ENCODE data around the gene COBL. TPM values are rescaled to one million over a fixed set of nuclear protein-coding genes. Genes with fewer than 3 reads are reported as not detected.

Gene COBL, protein sequence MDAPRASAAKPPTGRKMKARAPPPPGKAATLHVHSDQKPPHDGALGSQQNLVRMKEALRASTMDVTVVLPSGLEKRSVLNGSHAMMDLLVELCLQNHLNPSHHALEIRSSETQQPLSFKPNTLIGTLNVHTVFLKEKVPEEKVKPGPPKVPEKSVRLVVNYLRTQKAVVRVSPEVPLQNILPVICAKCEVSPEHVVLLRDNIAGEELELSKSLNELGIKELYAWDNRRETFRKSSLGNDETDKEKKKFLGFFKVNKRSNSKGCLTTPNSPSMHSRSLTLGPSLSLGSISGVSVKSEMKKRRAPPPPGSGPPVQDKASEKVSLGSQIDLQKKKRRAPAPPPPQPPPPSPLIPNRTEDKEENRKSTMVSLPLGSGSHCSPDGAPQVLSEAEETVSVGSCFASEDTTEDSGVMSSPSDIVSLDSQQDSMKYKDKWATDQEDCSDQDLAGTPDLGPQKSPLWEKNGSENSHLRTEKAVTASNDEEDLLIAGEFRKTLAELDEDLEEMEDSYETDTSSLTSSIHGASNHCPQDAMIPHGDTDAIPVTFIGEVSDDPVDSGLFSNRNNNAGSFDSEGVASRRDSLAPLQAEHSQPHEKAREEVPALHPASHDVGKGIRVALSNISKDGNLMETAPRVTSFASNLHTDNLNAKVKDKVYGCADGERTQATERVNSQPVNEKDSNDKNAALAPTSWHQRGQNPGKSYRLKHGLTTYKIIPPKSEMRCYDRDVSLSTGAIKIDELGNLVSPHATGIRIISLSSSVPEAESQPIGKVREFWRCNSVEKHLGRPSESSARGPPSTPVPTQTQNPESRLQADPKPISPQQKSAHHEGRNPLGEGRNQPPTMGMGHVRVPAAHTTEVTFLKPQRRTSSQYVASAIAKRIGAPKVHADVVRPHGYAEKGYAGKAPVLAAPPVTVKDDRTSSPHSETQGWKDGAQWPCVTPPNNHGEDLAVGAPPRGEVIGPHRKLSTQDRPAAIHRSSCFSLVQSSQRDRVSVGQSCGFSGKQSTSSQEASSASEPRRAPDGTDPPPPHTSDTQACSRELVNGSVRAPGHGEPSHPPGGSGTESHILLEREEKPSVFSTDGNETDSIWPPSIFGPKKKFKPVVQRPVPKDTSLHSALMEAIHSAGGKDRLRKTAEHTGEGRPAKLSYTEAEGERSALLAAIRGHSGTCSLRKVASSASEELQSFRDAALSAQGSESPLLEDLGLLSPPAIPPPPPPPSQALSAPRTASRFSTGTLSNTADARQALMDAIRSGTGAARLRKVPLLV
- total RNA-seq (2014; rRNA removed; shearing (Covaris generic)) = 7.6 and 8.6 TPM in 2 replicates

DNA sequence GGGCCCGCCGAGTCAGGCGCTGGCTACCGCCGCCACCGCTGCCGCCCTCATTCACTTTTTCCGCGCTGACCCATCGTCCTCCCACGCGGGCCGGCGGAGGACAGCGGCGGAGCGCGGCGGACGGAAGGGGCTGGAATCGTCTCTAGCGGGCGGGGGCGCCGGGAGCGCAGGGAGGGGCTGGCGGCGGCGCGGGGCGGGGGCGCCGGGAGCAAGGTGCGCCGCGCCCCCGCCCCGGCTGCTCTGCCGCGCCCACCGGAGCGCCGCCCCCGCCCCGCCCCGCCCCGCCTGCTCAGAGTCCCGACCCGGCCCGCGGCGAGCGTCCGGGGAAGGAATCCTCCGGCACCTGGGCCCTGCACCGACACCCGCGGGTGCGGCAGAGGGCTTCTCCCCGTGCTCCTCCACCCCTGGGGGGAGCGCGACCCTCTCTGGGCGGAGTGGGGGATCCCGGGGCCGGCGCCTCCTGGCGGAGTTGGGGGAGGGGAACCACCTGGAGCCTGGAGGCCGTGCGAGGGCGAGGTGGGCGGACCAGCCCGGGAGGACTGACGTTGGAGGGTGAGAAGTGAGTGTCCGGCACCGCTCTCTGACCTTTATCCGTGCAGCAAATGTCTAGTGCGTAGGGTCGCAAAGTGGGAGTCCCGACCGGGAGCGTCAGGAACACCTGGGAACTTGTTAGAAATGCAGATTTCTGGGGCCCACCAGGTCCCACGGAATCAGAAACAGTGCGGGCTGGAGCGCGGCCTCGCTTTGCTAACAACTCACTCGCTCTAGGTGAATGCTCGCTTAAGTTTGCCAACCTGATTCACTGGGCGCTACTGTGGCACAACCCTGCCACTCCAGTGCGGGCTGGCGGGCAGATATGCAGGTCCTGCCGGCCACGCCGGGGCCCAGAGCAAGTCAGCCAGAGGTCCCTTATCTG lies at the start of gene COBL:
Gene COBL, minus strand, starts transcription at position 144 of the 916 bp plus-strand sequence. CDS start 176 bp downstream, outside the sequence.
- DNase-seq (ENCODE audit: low spot score) = peak; percentile 33

DNA sequence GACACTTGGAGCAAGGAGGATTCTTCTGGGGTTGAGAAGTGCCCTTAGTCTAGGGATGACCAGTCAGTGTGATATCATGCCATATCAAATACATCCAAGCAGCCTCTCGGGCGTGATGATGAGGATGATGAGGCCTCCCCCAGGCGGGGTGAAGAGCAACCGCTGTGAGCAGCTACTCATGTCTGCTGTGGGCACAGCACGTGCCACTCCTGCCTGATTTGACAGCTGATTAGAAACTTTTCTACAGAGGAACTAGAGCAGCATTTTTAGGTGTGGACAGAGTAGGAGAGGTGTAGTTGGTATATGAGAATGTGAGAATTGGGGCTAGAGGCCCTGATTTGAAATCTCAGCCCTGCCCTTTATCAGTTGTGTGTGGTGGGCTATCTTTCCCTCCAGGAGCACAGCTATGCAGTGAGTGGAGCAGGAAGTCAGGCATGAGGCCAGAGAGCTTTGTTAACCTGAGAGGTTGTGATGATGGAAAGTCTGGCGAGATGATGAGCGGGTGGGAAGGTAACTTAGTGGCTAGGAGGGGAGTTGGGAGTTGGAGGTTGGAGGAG lies 49.6 kb upstream of the COBL start:
- no peak for DNase-seq (ENCODE audit: low spot score)

DNA sequence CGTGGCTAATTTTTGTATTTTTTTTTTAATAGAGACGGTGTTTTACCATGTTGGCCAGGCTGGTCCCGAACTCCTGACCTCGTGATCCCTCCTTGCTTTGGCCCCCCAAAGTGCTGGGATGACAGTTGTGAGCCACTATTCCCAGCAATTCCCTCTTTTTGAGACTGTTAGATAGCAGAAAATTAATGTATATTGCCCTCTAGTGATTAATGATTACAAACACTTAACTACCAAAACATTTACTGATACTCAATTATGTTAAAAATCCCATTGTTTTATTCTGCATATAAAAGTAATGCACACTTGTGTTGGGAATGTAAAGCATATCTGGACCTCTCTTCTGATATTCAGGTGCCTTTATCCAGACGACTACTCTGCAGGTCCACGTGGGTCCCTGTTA lies 41.2 kb upstream of the COBL start:
- DNase-seq (ENCODE audit: low spot score) = no peak

DNA sequence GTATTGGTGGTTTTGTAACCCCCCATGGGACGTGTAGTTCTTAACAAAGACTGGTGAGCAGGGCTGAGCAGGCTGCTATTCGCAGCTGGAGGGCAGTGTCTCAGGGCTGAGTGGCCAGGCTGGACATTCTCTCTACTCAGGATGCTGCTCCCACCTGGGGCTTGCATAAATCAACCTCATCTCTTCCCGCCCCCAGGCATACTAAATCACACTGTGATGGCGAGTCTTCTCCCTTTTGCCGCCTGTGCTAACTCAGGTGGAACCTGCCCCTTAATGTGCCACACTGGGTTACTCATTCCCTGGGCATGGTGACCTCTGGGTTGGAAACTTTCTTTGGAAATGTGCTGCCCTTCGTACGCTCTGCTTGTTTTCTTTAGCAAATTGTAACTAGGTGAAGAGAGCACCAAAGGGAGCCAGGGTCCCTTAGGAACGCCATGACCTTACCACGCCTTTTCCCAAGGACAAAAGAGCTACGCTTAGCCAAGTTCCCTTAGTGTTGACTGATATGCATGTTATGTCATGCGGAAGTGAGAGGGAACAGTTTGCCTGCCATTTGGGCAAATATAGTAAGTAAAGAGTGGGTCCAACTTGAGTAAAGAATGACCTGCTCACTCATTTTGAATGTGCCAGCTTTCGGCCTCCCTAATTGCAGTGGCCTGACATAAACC lies 40.4 kb upstream of the COBL start:
- DNase-seq (ENCODE audit: low spot score) = no peak

DNA sequence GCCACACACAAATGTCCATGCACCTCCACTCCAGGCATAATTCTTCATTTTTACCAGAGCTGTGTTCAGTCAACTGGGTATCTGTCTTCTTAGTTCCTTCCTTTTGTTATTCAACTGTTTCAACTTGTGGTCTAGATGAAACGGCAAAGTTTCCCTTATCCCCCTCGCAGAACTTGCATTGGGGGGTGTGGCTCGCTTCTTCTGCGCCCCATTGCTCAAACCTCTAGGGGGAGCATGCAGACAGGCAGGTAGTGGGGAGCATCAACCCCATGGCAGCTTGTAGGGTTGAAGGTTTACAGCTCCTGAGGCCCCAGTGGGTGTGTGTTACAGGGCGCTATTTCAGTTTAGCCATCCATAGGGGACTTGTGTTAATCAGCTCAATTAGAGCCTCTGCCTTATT lies 38.3 kb upstream of the COBL start:
- no peak for DNase-seq (ENCODE audit: low spot score)

DNA sequence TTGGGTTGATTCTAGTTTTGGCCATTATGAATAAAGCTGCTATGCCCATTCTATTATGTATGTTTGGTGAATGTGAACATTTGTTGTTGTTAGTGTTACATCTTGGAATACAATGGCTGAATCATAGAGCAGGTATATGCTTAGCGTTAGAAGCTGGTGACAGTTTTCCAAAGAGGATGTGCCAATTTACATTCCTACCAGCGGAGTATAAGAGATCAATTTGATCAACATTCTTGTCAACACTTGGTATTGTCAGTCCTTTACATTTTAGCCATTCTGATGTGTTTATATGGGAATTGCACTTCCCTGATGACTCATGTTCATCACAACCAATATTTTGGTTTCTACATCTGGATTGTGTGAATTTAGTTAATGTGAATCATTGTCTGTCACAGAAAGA lies 37.8 kb upstream of the COBL start:
- no peak for DNase-seq (ENCODE audit: low spot score)

DNA sequence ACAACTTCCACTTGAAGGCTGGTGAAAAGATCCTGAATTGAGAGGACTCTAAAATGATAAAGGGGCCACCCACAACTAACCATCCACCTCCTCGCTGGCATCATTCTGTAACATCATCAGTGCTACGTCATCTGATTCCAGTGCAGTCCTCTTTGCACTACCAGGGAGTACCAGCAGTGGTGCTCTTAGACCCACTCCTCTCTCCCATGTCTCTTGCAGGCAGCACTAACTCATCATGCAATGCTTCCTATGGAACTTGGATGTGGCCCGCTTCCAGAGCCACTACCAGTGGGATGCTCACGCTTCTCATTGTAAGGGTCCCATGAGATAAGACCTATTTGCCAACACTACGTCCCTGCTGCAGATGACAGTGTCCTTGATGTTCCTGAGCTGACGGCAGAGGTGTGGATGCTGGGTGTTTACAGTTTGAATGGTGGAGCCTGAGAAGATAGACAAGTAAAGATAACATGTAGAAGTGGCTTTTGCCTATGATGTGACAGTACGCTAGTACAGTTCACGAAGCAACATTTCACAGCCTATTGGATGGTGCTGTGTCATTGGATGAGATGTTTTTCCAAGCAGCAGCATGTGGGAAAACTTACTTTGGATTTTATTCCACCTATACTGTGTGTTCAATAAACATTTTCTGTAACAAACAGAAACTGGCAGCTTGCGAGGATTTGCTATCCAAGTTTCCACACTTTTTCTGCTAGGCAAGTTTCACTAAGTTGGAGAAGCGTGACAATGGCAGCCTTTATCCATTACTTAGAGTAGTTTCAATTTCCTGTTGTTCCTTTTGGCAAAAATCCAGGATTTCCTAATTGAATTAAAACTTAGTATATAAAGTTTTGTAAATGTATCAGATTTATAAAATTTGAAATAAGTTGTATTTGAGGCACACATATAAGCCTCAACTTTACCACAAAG lies 35.8 kb upstream of the COBL start:
- no peak for DNase-seq (ENCODE audit: low spot score)

DNA sequence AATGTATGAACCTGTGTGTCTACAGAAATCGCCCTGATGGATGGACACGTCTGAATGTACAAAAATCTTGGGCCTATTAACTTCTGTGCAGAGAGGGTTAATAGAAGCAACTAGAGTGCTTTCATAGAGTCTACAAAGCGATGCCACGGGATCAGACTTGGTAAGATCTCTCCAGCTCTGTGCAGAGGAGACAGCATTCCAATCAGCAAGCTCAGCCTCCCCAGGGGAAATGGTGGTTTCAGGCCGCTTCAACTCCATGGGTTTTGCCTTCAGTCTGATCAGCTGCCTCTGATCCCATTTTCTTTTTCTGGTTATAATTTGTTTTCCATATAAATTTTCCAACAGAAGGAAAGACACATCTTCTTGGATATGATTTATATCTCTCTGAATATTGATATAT lies 35.1 kb upstream of the COBL start:
- DNase-seq (ENCODE audit: low spot score) = no peak

DNA sequence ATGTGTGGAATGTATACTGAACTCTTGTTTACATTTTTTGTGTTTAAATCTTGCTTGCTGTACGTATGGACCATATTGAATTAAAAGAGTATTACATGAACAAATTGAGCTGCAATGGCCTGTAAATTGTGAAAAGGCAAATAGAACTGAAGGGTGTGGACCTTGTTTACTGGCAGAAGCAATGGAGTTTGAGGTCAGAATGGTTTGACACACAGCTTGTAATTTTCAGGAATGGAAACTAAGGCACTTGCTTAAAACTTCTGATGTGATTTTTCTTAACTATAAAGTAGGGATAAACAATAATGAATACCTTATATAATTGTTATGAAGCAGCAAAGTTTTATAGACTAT lies 33.9 kb upstream of the COBL start:
- DNase-seq (ENCODE audit: low spot score) = no peak

DNA sequence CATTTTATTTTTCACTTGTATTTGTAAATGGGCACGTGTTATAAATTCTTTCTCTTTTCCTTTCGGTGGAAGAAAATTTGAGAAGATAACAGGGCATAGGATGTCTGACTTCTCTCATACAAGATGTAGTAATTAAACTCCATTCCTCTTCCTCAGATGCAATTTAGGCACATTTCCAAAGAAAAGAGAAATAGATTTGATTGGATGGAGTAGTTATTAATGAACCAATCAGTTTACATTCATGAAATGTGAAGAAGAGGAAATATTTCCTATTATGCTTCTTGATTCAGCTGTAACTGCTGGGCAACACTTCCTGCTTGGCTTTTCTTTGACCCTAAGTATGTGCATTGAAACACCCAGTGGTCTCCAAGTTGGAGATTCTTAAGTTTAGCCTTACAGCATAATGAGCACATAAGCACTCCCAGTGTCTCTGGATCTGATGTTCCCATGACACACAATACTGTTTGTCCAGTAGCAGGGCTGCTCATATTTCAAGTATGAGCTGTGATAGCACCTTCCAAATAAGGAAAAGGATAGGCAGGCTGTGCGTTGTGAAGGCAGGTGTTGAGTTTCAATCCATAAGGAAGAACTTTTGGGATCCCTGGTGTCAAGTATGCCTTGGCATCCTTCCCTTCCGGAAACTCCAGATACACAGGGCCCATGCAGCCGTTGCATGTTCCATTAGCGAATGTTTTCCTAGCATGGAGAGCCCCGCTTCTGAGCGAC lies 33.4 kb upstream of the COBL start:
- peak; percentile 36 for DNase-seq (ENCODE audit: low spot score)

DNA sequence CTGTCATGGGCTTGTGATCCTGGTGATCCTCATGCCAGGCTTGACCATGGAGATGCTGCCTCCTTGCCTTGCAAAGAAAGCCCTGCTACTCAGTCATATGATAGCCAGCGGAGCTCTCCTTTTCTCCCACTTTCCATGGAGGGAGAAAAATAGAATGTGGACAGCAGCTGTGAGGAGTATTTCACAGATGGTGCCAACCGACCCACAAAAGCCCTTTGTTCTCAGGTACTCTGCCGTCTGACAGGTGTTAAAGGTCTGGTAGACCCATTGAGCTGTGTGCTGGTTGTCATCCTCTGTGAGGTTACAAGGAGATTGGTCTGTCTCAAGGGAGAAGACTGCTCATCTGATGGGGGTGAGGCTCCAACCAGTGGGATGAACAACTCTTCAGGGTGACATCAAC lies 29.5 kb upstream of the COBL start:
- no peak for DNase-seq (ENCODE audit: low spot score)

DNA sequence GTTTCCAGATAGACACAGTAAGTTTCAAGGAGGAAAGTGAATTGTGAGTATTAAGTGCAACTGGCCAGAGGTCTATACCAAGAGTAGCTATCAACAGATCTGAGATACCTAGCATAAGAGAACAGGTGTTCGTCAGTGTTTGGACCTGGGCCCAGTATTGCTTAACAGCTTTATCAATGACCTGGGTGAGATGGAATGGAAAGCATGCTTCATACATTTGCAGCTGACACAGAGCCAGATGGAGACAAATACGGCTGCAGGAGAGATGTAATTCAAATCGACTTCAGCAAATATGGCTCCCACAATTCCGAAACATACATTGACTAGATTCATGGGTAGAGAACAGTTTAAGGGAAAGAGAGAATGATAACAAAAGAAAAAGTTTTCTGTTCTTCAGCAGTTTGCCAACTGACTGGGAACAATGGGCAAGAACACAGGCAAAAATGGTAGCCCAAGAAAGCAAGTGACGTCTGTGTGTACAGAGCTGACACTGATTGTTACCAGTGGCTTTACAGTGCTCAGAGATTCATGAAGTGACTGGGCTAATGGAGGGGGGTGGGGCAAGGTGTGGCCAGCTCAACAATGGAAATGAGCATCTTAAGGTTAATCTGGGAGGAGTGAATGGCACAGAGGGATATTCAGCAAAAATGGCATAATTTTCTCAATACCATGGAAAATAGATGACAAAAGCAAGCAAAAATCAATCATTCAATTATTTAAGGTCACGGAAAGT lies 28.0 kb upstream of the COBL start:
- peak; percentile 45 for DNase-seq (ENCODE audit: low spot score)

DNA sequence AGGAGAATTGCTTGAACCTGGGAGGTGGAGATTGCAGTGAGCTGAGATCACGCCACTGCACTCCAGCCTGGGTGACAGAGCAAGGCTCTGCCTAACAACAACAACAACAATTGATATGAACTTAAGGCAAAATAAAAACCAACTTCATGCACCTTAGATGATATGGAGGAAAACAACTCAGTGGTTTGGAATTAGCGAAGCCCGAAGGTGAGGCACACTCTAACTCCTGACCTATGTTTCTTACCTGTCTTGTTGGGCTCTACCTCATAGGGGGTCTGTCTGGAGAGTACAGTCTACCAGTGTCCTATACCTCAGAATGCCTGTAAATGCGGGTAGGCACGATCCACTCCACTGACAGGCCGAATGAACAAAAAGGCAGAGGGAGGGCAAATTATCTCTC lies 24.3 kb upstream of the COBL start:
- no peak for DNase-seq (ENCODE audit: low spot score)

DNA sequence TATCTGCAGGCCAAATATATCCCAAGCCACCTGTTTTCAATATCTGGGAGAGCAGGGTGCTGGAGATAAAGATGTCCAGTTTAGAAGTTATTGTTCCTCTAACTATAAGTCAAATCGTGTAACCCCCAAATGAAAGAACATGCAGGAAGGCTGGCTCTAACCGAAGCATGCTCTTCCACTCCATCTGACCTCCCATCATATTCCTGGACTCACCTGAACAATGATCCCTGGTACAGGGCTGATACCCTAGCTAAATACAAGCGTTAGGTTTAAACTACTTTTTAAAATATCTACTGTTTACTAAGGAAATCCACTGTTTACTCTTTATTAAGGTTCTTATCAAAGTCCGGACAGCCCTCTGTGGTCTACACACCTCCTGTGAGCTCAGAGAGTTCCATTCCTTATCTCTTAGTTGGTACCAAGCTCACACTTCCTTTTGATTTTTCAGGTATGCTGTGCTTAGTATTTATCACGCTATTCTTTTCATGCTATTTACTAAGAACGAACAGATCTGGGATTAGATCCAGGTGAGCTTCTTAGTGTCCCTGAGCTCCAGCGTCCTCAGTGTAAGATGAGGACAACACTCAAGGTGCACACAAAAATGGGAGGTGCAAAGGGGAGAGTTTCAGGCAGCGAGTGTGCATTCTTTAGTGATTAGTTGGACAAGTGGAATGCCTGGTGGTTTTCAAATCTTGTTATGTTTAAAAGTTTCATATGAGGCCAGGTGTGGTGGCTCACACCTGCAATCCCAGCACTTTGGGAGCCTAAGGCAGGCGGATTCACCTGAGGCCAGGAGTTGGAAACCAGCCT lies 23.6 kb upstream of the COBL start:
- DNase-seq (ENCODE audit: low spot score) = peak; percentile 63

DNA sequence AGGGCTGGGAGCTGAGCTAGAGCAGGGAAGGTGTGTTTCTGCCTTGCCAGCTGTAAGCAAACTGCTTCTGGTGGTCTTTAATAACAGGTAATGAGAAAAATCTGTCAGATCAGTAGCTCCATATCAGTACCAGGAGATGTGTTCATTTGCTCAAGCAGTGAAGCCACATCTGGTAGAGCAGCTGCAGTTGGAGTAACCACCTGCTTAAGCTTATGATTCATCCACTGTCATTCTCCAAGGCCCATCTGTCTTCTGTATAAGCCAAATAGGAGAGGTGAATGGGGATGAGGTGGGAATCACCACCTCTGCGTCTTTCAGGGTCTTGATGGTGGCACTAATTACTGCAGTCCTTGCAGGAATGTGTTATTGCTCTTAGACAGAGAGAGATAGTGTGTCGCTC lies 18.4 kb upstream of the COBL start:
- no peak for DNase-seq (ENCODE audit: low spot score)

DNA sequence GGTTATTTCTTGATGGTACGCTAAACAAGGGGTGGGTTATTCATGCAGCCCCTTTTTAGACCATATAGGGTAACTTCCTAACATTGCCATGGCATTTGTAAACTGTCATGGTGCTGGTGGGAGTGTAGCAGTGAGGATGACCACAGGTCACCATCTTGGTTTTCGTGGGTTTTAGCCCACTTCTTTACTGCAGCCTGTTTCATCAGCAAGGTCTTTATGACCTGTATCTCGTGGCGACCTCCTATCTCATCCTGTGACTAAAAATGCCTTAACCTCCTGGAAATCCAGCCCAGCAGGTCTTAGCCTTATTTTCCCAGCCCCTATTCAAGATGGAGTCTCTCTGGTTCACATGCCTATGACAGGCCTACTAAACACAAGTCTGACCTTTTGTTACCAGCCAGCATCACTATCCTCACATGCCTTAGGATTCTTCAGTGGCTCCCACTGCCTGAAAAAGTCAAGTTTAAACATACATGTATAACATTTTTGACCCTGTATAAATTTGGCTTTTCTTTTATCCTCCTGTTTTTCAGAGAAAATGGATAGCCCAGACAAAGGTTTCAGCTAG lies 13.2 kb upstream of the COBL start:
- DNase-seq (ENCODE audit: low spot score) = no peak
